CD8-positive, alpha-beta memory T cell (primary cell): Measurements from ENCODE around the gene CRISP2. TPM values are rescaled to one million over a fixed set of nuclear protein-coding genes. Genes with fewer than 3 reads are reported as not detected.
"Not testable (repeated sequence)": the region's sequence is repeated elsewhere in the genome, so short reads cannot be mapped to it uniquely, and the experiment has no call there.

Experiments
- CTCF ChIA-PET: fragments of 350-600 bp; sonication (Branson Sonifier 250); formaldehyde crosslinking; loops from one replicate; lab custom pipeline; 2021; ENCODE audit warnings: antibody characterized with exemption; lab: Charles Lee
- POLR2A ChIA-PET: fragments of 350-600 bp; sonication (Branson Sonifier 250); formaldehyde crosslinking; loops from one replicate; lab custom pipeline; 2021; ENCODE audit warnings: antibody characterized with exemption; lab: Charles Lee
- DNase-seq, 5 donors: peaks; one replicate each; pipeline versions ENCODE4 v3.0.0 to v3.0.0-alpha.2; 2020 to 2022; ENCODE audit warnings: mixed read lengths in 1 of 5
- H3K27ac ChIP-seq: one replicate; pipeline ENCODE4 v1.7.0; 2013; ENCODE audit warnings: low read depth, mild to moderate bottlenecking, low read length, moderate library complexity
- H3K27me3 ChIP-seq: 2 replicates; pipeline ENCODE4 v1.7.0; 2013; ENCODE audit warnings: low read length, mild to moderate bottlenecking; ENCODE audit not compliant: insufficient read depth, poor library complexity, severe bottlenecking
- H3K36me3 ChIP-seq: 2 replicates; pipeline ENCODE4 v1.7.0; 2013; ENCODE audit warnings: mild to moderate bottlenecking, low read length, moderate library complexity; ENCODE audit not compliant: insufficient read depth
- H3K4me1 ChIP-seq: 2 replicates; pipeline ENCODE4 v1.7.0; 2013; ENCODE audit warnings: mild to moderate bottlenecking, low read length, moderate library complexity; ENCODE audit not compliant: insufficient read depth
- H3K4me3 ChIP-seq: 2 replicates; pipeline ENCODE4 v1.7.0; 2013; ENCODE audit warnings: mild to moderate bottlenecking, low read length
- H3K9me3 ChIP-seq: 2 replicates; pipeline ENCODE4 v1.7.0; 2013; ENCODE audit warnings: mild to moderate bottlenecking, low read length
- H3K27ac Mint-ChIP-seq, 8 donors: one replicate each; pipeline ENCODE4 v1.8.0; 2020 to 2021; ENCODE audit warnings: mixed read lengths in 8 of 8, mild to moderate bottlenecking in 6 of 8, inconsistent platforms in 3 of 8, moderate library complexity in 3 of 8
- H3K27me3 Mint-ChIP-seq, 2 donors: one replicate each; pipeline ENCODE4 v1.8.0; 2020 to 2021; ENCODE audit warnings: mixed read lengths in 2 of 2, mild to moderate bottlenecking in 1 of 2, moderate library complexity in 1 of 2
- H3K36me3 Mint-ChIP-seq, 3 donors: one replicate each; pipeline ENCODE4 v1.8.0; 2020 to 2021; ENCODE audit warnings: mixed read lengths in 3 of 3, inconsistent platforms in 1 of 3, mild to moderate bottlenecking in 1 of 3
- H3K4me1 Mint-ChIP-seq, 3 donors: one replicate each; pipeline ENCODE4 v1.8.0; 2020 to 2021; ENCODE audit warnings: mixed read lengths in 3 of 3, inconsistent platforms in 1 of 3, mild to moderate bottlenecking in 1 of 3
- H3K4me3 Mint-ChIP-seq, 7 donors: one replicate each; pipeline ENCODE4 v1.8.0; 2020 to 2021; ENCODE audit warnings: mixed read lengths in 7 of 7, mild to moderate bottlenecking in 6 of 7, moderate library complexity in 4 of 7, inconsistent platforms in 2 of 7
- H3K9me3 Mint-ChIP-seq, 5 donors: one replicate each; pipeline ENCODE4 v1.8.0; 2020 to 2022; ENCODE audit warnings: mixed read lengths in 5 of 5, mild to moderate bottlenecking in 3 of 5, moderate library complexity in 2 of 5, inconsistent platforms in 1 of 5
- polyA plus RNA-seq: library from polyadenylated mRNA; unstranded; fragments of 300-500 nt; fragmentation: Illumina TruSeq; gene quantifications from one replicate; pipeline ENCODE4 v1.2.3, GENCODE V29; 2021
- total RNA-seq, 2 experiments: library from RNA; stranded (reverse); gene quantifications; one replicate each; pipeline ENCODE4 v1.2.3, GENCODE V29; 2021

Gene CRISP2
- total and polyA plus RNA-seq, 3 experiments from 2014 or later: not detected

DNA sequence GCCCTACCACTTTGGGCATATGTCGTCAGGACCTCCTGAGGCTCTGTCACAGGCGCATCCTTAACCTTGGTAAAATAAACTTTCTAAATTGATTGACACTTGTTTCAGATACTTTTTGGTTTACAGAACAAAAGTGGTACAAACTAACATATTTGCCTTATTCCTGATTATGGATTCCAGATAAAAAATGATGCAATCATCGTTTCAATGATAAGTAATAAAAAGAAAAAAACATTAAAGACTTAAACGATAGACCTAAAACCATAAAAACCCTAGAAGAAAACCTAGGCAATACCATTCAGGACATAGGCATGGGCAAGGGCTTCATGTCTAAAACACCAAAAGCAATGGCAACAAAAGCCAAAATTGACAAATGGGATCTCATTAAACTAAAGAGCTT, 10.6 kb upstream of the CRISP2 start:
- H3K27ac Mint-ChIP-seq, H3K4me1 ChIP-seq, POLR2A ChIA-PET, H3K4me3 ChIP-seq, H3K4me3 Mint-ChIP-seq, H3K9me3 ChIP-seq, H3K36me3 Mint-ChIP-seq, H3K36me3 ChIP-seq, H3K27ac ChIP-seq, DNase-seq, CTCF ChIA-PET, H3K27me3 ChIP-seq, H3K4me1 Mint-ChIP-seq, H3K27me3 Mint-ChIP-seq: not testable (repeated sequence)
- H3K9me3 Mint-ChIP-seq: peaks cover 0 to 16% (median 5%) of the 10 kb centered on the region in 5 donors

DNA sequence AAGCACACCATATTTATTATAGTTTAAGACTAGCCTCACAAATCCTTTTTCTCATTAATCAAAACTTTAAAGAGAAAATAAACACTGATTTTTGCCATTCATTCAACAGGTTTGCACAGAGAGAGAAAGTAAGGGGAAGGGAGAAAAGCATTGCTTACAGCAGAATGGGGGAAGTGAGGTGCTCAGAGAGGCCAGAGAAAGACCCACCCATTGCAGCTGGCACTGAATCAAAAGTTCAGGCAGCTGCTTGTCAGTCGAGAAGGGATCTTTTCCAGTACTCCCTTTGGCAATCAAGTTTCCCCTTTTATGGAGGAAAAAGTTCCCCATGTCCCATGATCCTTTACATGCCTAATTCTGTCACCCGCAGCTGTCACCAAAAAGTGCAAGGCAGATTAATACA, 8.0 kb upstream of the CRISP2 start:
- H3K4me3 ChIP-seq: no peak overlapping the region
- no peak overlapping the region for H3K27ac ChIP-seq
- H3K4me1 Mint-ChIP-seq: no peaks in the 10 kb centered on the region
- H3K27me3 Mint-ChIP-seq: no peaks in the 10 kb centered on the region
- H3K4me3 Mint-ChIP-seq: no peak overlapping the region
- no peak overlapping the region for H3K27ac Mint-ChIP-seq
- CTCF ChIA-PET: no interaction called here
- H3K36me3 ChIP-seq: no peaks in the 10 kb centered on the region
- H3K36me3 Mint-ChIP-seq: no peaks in the 10 kb centered on the region
- no peaks in the 10 kb centered on the region for H3K9me3 ChIP-seq
- no peaks in the 10 kb centered on the region for H3K4me1 ChIP-seq
- peaks cover 2 to 14% (median 5%) of the 10 kb centered on the region in 5 donors for H3K9me3 Mint-ChIP-seq
- no peaks in the 10 kb centered on the region for H3K27me3 ChIP-seq
- no peak for DNase-seq
- POLR2A ChIA-PET: no interaction called here

DNA sequence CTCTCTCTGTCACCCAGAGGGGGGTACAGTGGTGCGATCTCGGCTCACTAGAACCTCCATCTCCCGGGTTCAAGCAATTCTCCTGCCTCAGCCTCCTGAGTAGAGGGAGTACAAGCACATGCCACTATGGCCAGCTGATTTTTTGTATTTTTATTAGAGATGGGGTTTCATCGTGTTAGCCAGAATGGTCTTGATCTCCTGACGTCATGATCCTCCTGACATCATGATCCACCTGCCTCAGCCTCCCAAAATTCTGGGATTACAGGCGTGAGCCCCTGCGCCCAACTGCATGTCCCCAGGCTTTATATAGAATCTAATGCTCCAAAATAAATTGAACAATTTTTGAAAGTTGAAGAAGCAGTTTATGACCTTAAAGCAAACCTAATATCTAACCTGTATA, 7.0 kb upstream of the CRISP2 start:
- POLR2A ChIA-PET: no interaction called here
- no peak overlapping the region for H3K4me3 ChIP-seq
- DNase-seq: no peak
- no peak overlapping the region for H3K27ac ChIP-seq
- H3K9me3 ChIP-seq: no peaks in the 10 kb centered on the region
- Mint-ChIP-seq H3K36me3 (no peaks in the 10 kb centered on the region), H3K9me3 (peaks cover 1 to 14% (median 5%) of the 10 kb centered on the region in 5 donors), H3K4me1 (no peaks in the 10 kb centered on the region), H3K27me3 (no peaks in the 10 kb centered on the region), H3K4me3 (no peak overlapping the region), H3K27ac (no peak overlapping the region)
- H3K27me3 ChIP-seq: no peaks in the 10 kb centered on the region
- CTCF ChIA-PET: no interaction called here
- H3K36me3 ChIP-seq: no peaks in the 10 kb centered on the region
- no peaks in the 10 kb centered on the region for H3K4me1 ChIP-seq

DNA sequence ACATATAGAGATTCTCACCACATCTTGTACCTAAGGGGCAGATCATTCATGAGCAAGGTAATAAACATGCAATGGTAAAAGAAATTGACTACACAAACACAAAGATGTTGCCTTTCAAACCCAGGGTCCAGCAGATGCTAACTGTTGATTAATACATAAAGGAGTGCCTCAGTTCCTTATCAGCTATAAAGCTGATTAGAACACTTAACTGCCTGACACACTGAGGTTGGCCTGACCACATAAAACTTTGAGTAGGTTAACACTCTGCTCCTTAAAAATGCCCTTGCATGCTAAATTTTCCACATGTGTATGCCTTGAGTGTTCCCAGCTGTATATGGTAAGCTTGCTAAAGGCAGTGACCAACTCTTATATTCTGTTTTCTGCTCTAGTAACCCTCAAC, 14.9 kb downstream of the CRISP2 start:
- H3K9me3 Mint-ChIP-seq: peaks cover 3 to 10% (median 4%) of the 10 kb centered on the region in 5 donors
- no peaks in the 10 kb centered on the region for H3K36me3 ChIP-seq
- H3K4me1 Mint-ChIP-seq: no peaks in the 10 kb centered on the region
- DNase-seq: no peak
- no peak overlapping the region for H3K4me3 ChIP-seq
- no peak overlapping the region for H3K27ac Mint-ChIP-seq
- H3K27me3 Mint-ChIP-seq: no peaks in the 10 kb centered on the region
- H3K27me3 ChIP-seq: no peaks in the 10 kb centered on the region
- POLR2A ChIA-PET: no interaction called here
- no peaks in the 10 kb centered on the region for H3K9me3 ChIP-seq
- no peaks in the 10 kb centered on the region for H3K4me1 ChIP-seq
- no peaks in the 10 kb centered on the region for H3K36me3 Mint-ChIP-seq
- H3K27ac ChIP-seq: no peak overlapping the region
- H3K4me3 Mint-ChIP-seq: no peak overlapping the region
- CTCF ChIA-PET: no interaction called here

DNA sequence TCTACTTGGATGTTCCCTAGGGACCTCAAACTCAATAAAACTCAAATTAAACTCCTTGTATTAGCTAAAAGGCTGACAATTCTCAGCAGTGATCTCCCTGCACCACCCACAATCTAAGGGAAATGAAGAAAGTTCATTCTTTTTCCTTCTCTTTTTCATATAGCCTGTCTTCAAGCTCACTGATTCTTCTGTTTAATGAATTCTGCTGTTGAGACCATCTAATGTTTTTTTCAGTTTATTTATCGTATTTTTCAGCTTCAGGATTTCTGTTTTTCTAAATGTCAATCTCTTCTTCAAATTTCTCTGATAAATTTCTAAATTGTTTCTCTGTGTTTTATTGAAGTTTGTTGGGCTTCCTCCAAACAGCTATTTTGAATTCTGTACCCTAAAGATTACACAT, 19.8 kb downstream of the CRISP2 start:
- Histone ChIP-seq H3K4me1 (no peaks in the 10 kb centered on the region), H3K27me3 (no peaks in the 10 kb centered on the region), H3K36me3 (no peaks in the 10 kb centered on the region), H3K4me3 (no peak overlapping the region), H3K27ac (no peak overlapping the region), H3K9me3 (no peaks in the 10 kb centered on the region)
- Mint-ChIP-seq H3K27me3 (no peaks in the 10 kb centered on the region), H3K4me1 (no peaks in the 10 kb centered on the region), H3K4me3 (no peak overlapping the region), H3K9me3 (peaks cover 3 to 21% (median 8%) of the 10 kb centered on the region in 5 donors), H3K36me3 (no peaks in the 10 kb centered on the region), H3K27ac (no peak overlapping the region)
- CTCF ChIA-PET: no interaction called here
- POLR2A ChIA-PET: no interaction called here
- no peak for DNase-seq

DNA sequence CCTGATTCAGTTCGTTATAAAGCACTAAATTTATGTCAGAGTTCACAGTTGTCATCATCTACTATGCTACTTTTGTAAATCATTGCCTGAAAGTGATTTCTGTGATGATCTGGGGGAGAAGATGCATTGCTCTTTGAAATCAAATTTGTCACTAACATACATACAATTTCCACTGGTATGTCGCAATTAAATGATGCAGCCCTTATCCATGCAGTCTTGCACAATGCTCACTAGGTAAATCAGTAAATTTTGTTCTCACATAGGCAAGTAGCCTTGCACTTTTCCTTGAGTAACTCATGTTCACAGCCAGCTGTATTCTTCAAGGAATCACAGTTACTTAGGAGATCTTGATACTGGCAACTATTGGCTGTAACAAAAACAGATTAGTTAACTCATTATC, 20.8 kb downstream of the CRISP2 start:
- Mint-ChIP-seq H3K36me3 (no peaks in the 10 kb centered on the region), H3K4me3 (no peak overlapping the region), H3K27ac (no peak overlapping the region), H3K27me3 (no peaks in the 10 kb centered on the region), H3K9me3 (peaks cover 3 to 21% (median 6%) of the 10 kb centered on the region in 5 donors), H3K4me1 (no peaks in the 10 kb centered on the region)
- H3K4me1 ChIP-seq: no peaks in the 10 kb centered on the region
- no peaks in the 10 kb centered on the region for H3K27me3 ChIP-seq
- H3K9me3 ChIP-seq: no peaks in the 10 kb centered on the region
- no peak for DNase-seq
- CTCF ChIA-PET: no interaction called here
- no peaks in the 10 kb centered on the region for H3K36me3 ChIP-seq
- POLR2A ChIA-PET: no interaction called here
- H3K27ac ChIP-seq: no peak overlapping the region
- no peak overlapping the region for H3K4me3 ChIP-seq

DNA sequence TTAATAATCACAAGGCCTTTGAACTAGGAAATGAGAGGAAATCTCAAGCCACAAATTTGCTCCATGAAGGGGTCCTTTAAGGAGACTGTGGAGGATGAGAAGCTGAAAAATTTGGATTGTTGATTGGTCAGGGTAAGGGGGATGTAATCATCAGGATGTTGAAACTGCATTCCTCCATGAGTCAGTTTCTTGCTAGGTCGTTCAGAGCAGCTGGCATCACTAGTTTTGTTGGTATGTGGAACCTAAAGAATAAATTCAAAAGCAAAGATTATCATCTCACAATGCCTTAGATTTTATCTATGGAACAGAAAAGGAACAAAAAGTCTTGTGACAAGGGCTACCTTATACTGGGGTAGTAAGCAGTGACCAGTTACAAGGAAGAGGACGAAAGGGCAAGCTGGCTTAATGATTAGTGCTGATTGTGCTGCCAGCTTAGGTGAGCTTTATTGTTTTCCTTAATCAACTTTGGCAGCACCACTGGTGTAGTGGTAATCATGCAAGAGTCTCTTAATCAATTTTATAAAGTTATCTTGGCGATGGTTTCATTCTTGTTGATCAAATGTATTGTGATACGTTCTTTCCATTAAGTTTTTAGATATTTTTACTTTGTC, 36.6 kb downstream of the CRISP2 start:
- Mint-ChIP-seq H3K4me1 (no peaks in the 10 kb centered on the region), H3K27me3 (no peaks in the 10 kb centered on the region), H3K9me3 (peaks cover 0 to 9% (median 5%) of the 10 kb centered on the region in 5 donors), H3K36me3 (no peaks in the 10 kb centered on the region), H3K27ac (no peak overlapping the region), H3K4me3 (no peak overlapping the region)
- POLR2A ChIA-PET: no interaction called here
- CTCF ChIA-PET: no interaction called here
- Histone ChIP-seq H3K4me1 (no peaks in the 10 kb centered on the region), H3K4me3 (no peak overlapping the region), H3K36me3 (no peaks in the 10 kb centered on the region), H3K9me3 (no peaks in the 10 kb centered on the region), H3K27ac (no peak overlapping the region), H3K27me3 (no peaks in the 10 kb centered on the region)
- no peak for DNase-seq

DNA sequence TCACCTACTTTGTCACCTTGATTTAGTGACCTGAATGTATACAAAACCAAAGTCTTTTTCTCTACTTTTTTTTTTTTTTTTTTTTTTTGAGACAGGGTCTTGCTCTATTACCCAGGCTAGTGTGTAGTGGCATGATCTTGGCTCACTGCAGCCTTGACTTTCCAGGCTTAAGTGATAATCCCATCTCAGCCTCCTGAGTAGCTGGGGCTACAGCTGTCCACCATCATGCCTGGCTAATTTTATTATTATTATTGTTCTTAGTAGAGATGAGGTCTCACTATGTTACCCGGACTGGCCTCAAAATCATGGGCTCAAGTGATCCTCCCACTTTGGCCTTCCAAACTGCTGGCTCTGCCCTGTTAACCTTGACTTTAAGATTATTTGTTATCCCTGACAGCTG, 37.5 kb downstream of the CRISP2 start:
- no peaks in the 10 kb centered on the region for H3K36me3 ChIP-seq
- CTCF ChIA-PET: no interaction called here
- no peak overlapping the region for H3K4me3 Mint-ChIP-seq
- H3K9me3 Mint-ChIP-seq: peaks cover 4 to 12% (median 8%) of the 10 kb centered on the region in 5 donors
- H3K4me1 Mint-ChIP-seq: no peaks in the 10 kb centered on the region
- no peak overlapping the region for H3K27ac ChIP-seq
- no peaks in the 10 kb centered on the region for H3K27me3 ChIP-seq
- no peak overlapping the region for H3K27ac Mint-ChIP-seq
- no peaks in the 10 kb centered on the region for H3K36me3 Mint-ChIP-seq
- POLR2A ChIA-PET: no interaction called here
- no peaks in the 10 kb centered on the region for H3K4me1 ChIP-seq
- H3K27me3 Mint-ChIP-seq: no peaks in the 10 kb centered on the region
- no peak for DNase-seq
- H3K9me3 ChIP-seq: no peaks in the 10 kb centered on the region
- no peak overlapping the region for H3K4me3 ChIP-seq
